Body of pancreas (tissue), 4 donors: ENCODE results near the gene CCDC137.

ENCODE experiments used
- CTCF ChIP-seq, 7 experiments: fragments of 450-650 bp in 4 of 7; fragments of 200-600 bp in 3 of 7; sonication (generic) in 3 of 7; IDR thresholded peaks; one replicate each; pipeline ENCODE4 v1.5.1; 2016 to 2019; ENCODE audit warnings: antibody characterized with exemption in 7 of 7
- POLR2A ChIP-seq, 3 donors: fragments of 450-650 bp; IDR thresholded peaks; one replicate each; pipeline ENCODE4 v1.6.1; 2016; ENCODE audit warnings: antibody characterized with exemption in 3 of 3, mild to moderate bottlenecking in 2 of 3

- TF ChIP-seq POLR2A (IDR thresholded peaks at IDR 0.05) (no peak), CTCF (IDR thresholded peaks at IDR 0.05) (no peak)
Observed at GRCh38 chr17:81651692-81652091, 14.8 kb upstream of the CCDC137 start.
